IMR-90 (cell line): ENCODE data around the gene TRIM37. TPM values are rescaled to one million over a fixed set of nuclear protein-coding genes. Genes with fewer than 3 reads are reported as not detected.

Experiments used
- ATAC-seq: fragments of 200-7000 bp; cut with Tn5 transposase; 2 replicates; pipeline ENCODE4 v1.9.1; 2020; ENCODE audit warnings: low read depth, mild to moderate bottlenecking, moderate library complexity
- BruUV-seq: library from RNA; stranded (reverse); fragments of 400-500 nt; replicated peaks from 2 replicates; lab custom pipeline; 2021; lab: Mats Ljungman, UMichigan
- CTCF ChIA-PET: fragments of 300-600 bp; formaldehyde crosslinking; extraction: SDS; loops from one replicate; lab custom pipeline; 2021; ENCODE audit warnings: antibody characterized with exemption; lab: Yijun Ruan, JAX
- POLR2A ChIA-PET: fragments of 300-600 bp; sonication (Branson Sonifier 250); formaldehyde crosslinking; loops from one replicate; lab custom pipeline; 2022; ENCODE audit warnings: antibody characterized with exemption; ENCODE audit not compliant: unreplicated experiment; lab: Charles Lee
- DNase-seq: peaks from one replicate; pipeline ENCODE4 v3.0.0; 2013
- H2AFZ ChIP-seq: replicated peaks from 2 replicates; pipeline ENCODE3; 2013; ENCODE audit warnings: low read length, mild to moderate bottlenecking; ENCODE audit not compliant: poor library complexity
- H2AK5ac ChIP-seq: 2 replicates; pipeline ENCODE4 v1.6.1; 2013; ENCODE audit warnings: low read depth, low read length, inconsistent platforms
- H2AK9ac ChIP-seq: replicated peaks from 2 replicates; pipeline ENCODE3; 2013; ENCODE audit warnings: mild to moderate bottlenecking, low read depth, low read length, moderate library complexity; ENCODE audit not compliant: poor library complexity
- H2BK120ac ChIP-seq: 2 replicates; pipeline ENCODE4 v1.6.1; 2013; ENCODE audit warnings: low read depth, low read length, inconsistent platforms
- H2BK15ac ChIP-seq: 3 replicates; pipeline ENCODE4 v1.6.1; 2013; ENCODE audit warnings: low read depth, low read length, inconsistent platforms
- H2BK20ac ChIP-seq: 2 replicates; pipeline ENCODE4 v1.6.1; 2013; ENCODE audit warnings: low read depth, mild to moderate bottlenecking, inconsistent platforms, low read length, moderate library complexity
- H2BK5ac ChIP-seq: 2 replicates; pipeline ENCODE4 v1.6.1; 2013; ENCODE audit warnings: mild to moderate bottlenecking, low read depth, low read length, inconsistent platforms; ENCODE audit not compliant: poor library complexity, severe bottlenecking
- H3K14ac ChIP-seq: replicated peaks from 2 replicates; pipeline ENCODE4 v1.6.1; 2013; ENCODE audit warnings: low read depth, low read length, inconsistent platforms
- H3K18ac ChIP-seq: 2 replicates; pipeline ENCODE4 v1.6.1; 2013; ENCODE audit warnings: low read depth, low read length, control low read depth
- H3K23ac ChIP-seq: 2 replicates; pipeline ENCODE4 v1.6.1; 2013; ENCODE audit warnings: low read depth, low read length, inconsistent platforms
- H3K27ac ChIP-seq: 2 replicates; pipeline ENCODE4 v1.5.1; 2013; ENCODE audit warnings: mild to moderate bottlenecking, control low read depth, low read length; ENCODE audit not compliant: insufficient read depth
- H3K27me3 ChIP-seq: 2 replicates; pipeline ENCODE4 v1.6.1; 2013; ENCODE audit warnings: low read length; ENCODE audit not compliant: control insufficient read depth, insufficient read depth
- H3K36me3 ChIP-seq: 2 replicates; pipeline ENCODE4 v1.6.1; 2013; ENCODE audit warnings: low read length, mixed read lengths; ENCODE audit not compliant: control insufficient read depth, insufficient read depth
- H3K4ac ChIP-seq: 2 replicates; pipeline ENCODE4 v1.6.1; 2013; ENCODE audit warnings: low read depth, low read length, inconsistent platforms
- H3K4me1 ChIP-seq: 2 replicates; pipeline ENCODE4 v1.6.1; 2013; ENCODE audit warnings: low read length, mixed read lengths; ENCODE audit not compliant: control insufficient read depth, insufficient read depth
- H3K4me2 ChIP-seq: 2 replicates; pipeline ENCODE4 v1.6.1; 2013; ENCODE audit warnings: low read depth, mild to moderate bottlenecking, control low read depth, low read length, moderate library complexity
- H3K4me3 ChIP-seq: 2 replicates; pipeline ENCODE4 v1.5.1; 2013; ENCODE audit warnings: low read depth, mild to moderate bottlenecking, control low read depth, low read length, moderate library complexity; ENCODE audit not compliant: insufficient read depth
- H3K56ac ChIP-seq: 2 replicates; pipeline ENCODE4 v1.6.1; 2013; ENCODE audit warnings: low read length, inconsistent platforms; ENCODE audit not compliant: insufficient read depth; ENCODE audit errors: extremely low read depth
- H3K79me1 ChIP-seq, 2 experiments: 2 replicates each; pipeline ENCODE4 v1.6.1; 2013; ENCODE audit warnings: low read length in 2 of 2, inconsistent platforms in 1 of 2, low read depth in 1 of 2
- H3K9ac ChIP-seq: 2 replicates; pipeline ENCODE4 v1.6.1; 2013; ENCODE audit warnings: low read depth, low read length, control low read depth
- H3K9me1 ChIP-seq: 2 replicates; pipeline ENCODE4 v1.6.1; 2013; ENCODE audit warnings: low read length, inconsistent platforms; ENCODE audit not compliant: insufficient read depth
- H3K9me3 ChIP-seq: 2 replicates; pipeline ENCODE4 v1.6.1; 2013; ENCODE audit warnings: low read length; ENCODE audit not compliant: control insufficient read depth, insufficient read depth
- H4K20me1 ChIP-seq: 2 replicates; pipeline ENCODE4 v1.6.1; 2013; ENCODE audit warnings: low read length, inconsistent platforms; ENCODE audit not compliant: insufficient read depth
- H4K5ac ChIP-seq: 2 replicates; pipeline ENCODE4 v1.6.1; 2013; ENCODE audit warnings: mild to moderate bottlenecking, low read depth, low read length, control low read depth
- H4K8ac ChIP-seq, 2 experiments: 2 replicates each; pipeline ENCODE4 v1.6.1; 2013; ENCODE audit warnings: low read depth in 2 of 2, low read length in 2 of 2, control low read depth in 1 of 2, inconsistent platforms in 1 of 2
- H4K91ac ChIP-seq: 2 replicates; pipeline ENCODE4 v1.6.1; 2013; ENCODE audit warnings: low read depth, low read length, inconsistent platforms; ENCODE audit not compliant: insufficient read depth
- BHLHE40 ChIP-seq: fragments of 150-350 bp; IDR thresholded peaks from 2 replicates; pipeline ENCODE4 v1.6.1; 2016; ENCODE audit warnings: mild to moderate bottlenecking, low read depth, low read length
- ELK1 ChIP-seq: fragments of 150-350 bp; IDR thresholded peaks from 2 replicates; pipeline ENCODE4 v1.6.1; 2016; ENCODE audit warnings: low read depth, mild to moderate bottlenecking, low read length, moderate library complexity, borderline replicate concordance
- MAFK ChIP-seq: IDR thresholded peaks from 2 replicates; pipeline ENCODE4 v1.6.1; 2012; ENCODE audit warnings: low read depth, low read length, improper control_type of control experiment
- NFE2L2 ChIP-seq: fragments of 150-350 bp; IDR thresholded peaks from 2 replicates; pipeline ENCODE4 v1.6.1; 2016; ENCODE audit warnings: low read depth, mild to moderate bottlenecking, low read length
- POLR2A ChIP-seq: IDR thresholded peaks from 2 replicates; pipeline ENCODE4 v1.6.1; 2012; ENCODE audit warnings: mild to moderate bottlenecking, low read depth, low read length
- RAD21 ChIP-seq: IDR thresholded peaks from 2 replicates; pipeline ENCODE4 v1.6.1; 2012; ENCODE audit warnings: low read length, improper control_type of control experiment
- RFX5 ChIP-seq: IDR thresholded peaks from 2 replicates; pipeline ENCODE4 v1.8.0; 2012; ENCODE audit warnings: low read depth, mild to moderate bottlenecking, low read length, moderate library complexity
- WGBS, 2 experiments: methylation state at CpG; one replicate each; pipeline versions ENCODE4 v1.1.5 to v1.1.7; 2013; ENCODE audit warnings: missing lambda C conversion rate in 2 of 2; ENCODE audit not compliant: insufficient read length in 1 of 2; ENCODE audit errors: extremely low coverage in 2 of 2; 5-methylcytosine and 5-hydroxymethylcytosine counted together
- dilution Hi-C: fragments of 300-500 bp; cut with HindIII; formaldehyde crosslinking; loops from one replicate; pipeline ENCODE4 v1.14.3; 2018; ENCODE audit warnings: low sequenced_read_pairs; ENCODE audit not compliant: unreplicated experiment
- in situ Hi-C: fragments of 300-500 bp; cut with MboI; formaldehyde crosslinking; loops from 3 replicates; pipeline ENCODE4 v1.14.3; 2019; ENCODE audit warnings: low sequenced_read_pairs, inconsistent platforms, mixed read lengths
- intact Hi-C: fragments of 100-400 bp; cut with micrococcal nuclease; formaldehyde crosslinking; loops from 2 replicates; pipeline ENCODE4 v1.10.0; 2022
- polyA plus RNA-seq, 3 experiments: library from polyadenylated mRNA; depleted of rRNA; stranded (reverse); fragments of >200 nt; gene quantifications; 2 replicates each; pipeline ENCODE4 v1.2.3, GENCODE V29; 2012; ENCODE audit warnings: low replicate concordance in 1 of 3
- total RNA-seq: library from RNA; depleted of rRNA; stranded (reverse); fragments of >200 nt; gene quantifications from 2 replicates; pipeline ENCODE4 v1.2.3, GENCODE V29; 2012
- TF ChIP-seq, protein P1 (sequence below): conservative IDR thresholded peaks from 2 replicates; pipeline ENCODE4 v1.5.1; 2012; ENCODE audit warnings: mild to moderate bottlenecking, low read depth, low read length, improper control_type of control experiment

The TRIM37 gene
- total and polyA plus RNA-seq, 2 of the 4 experiments (the other 2 are of a cell fraction), result 12.1 to 24.9 TPM

DNA sequence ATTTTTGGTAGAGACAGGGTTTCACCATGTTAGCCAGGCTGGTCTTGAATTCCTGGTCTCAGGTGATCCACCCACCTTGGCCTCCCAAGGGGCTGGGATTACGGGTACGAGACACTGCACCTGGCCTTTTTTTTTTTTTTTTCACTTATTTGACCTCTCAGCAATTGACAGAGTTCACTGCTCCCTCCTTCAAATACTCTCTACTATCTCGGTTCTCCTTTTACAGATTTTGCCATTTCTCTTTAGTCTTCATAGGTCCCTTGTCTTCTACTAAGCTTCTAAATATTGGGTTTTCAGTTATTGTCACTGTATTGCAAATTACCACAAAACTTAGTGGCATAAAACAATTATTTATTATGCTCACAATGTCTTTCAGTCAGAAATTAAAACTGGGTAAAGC is 159.3 kb downstream of the TRIM37 start:
- H3K4ac ChIP-seq, result no peak overlapping the region
- BruUV-seq, result no TSS peak
- H3K36me3 ChIP-seq, result no peaks in the 10 kb centered on the region
- no peak overlapping the region for H3K9ac ChIP-seq
- no peak overlapping the region for H2AK5ac ChIP-seq
- no peaks in the 10 kb centered on the region for H4K20me1 ChIP-seq
- no peak overlapping the region for H2BK15ac ChIP-seq
- no peak overlapping the region for H2AFZ ChIP-seq
- H3K9me1 ChIP-seq, result no peaks in the 10 kb centered on the region
- no peak for ATAC-seq
- in situ Hi-C loops (no loop called here), dilution Hi-C loops (no loop called here), intact Hi-C loops (no loop called here)
- no peak for DNase-seq
- H3K4me3 ChIP-seq, result no peak overlapping the region
- POLR2A ChIA-PET, result no interaction called here
- H2BK20ac ChIP-seq, result no peak overlapping the region
- H2BK5ac ChIP-seq, result no peak overlapping the region
- H3K4me1 ChIP-seq, result no peaks in the 10 kb centered on the region
- H3K27ac ChIP-seq, result no peak overlapping the region
- H3K14ac ChIP-seq, result no peak overlapping the region
- peaks cover 12% of the 10 kb centered on the region for H3K9me3 ChIP-seq
- H2BK120ac ChIP-seq, result no peak overlapping the region
- TF ChIP-seq BHLHE40, result no peak
- TF ChIP-seq ELK1, result no peak
- TF ChIP-seq NFE2L2, result no peak
- TF ChIP-seq RAD21, result no peak
- TF ChIP-seq RFX5, result no peak
- no peak for TF ChIP-seq POLR2A
- no peak for TF ChIP-seq MAFK
- TF ChIP-seq, protein P1, sequence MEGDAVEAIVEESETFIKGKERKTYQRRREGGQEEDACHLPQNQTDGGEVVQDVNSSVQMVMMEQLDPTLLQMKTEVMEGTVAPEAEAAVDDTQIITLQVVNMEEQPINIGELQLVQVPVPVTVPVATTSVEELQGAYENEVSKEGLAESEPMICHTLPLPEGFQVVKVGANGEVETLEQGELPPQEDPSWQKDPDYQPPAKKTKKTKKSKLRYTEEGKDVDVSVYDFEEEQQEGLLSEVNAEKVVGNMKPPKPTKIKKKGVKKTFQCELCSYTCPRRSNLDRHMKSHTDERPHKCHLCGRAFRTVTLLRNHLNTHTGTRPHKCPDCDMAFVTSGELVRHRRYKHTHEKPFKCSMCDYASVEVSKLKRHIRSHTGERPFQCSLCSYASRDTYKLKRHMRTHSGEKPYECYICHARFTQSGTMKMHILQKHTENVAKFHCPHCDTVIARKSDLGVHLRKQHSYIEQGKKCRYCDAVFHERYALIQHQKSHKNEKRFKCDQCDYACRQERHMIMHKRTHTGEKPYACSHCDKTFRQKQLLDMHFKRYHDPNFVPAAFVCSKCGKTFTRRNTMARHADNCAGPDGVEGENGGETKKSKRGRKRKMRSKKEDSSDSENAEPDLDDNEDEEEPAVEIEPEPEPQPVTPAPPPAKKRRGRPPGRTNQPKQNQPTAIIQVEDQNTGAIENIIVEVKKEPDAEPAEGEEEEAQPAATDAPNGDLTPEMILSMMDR, result no peak
- WGBS, 2 experiments, result 40% methylated on average over 1 of the region's 3 CpGs; no CpG with 5 or more reads in 1 of the 2 experiments
- H4K5ac ChIP-seq, result no peak overlapping the region
- H3K56ac ChIP-seq, result no peak overlapping the region
- H4K91ac ChIP-seq, result no peak overlapping the region
- no peak overlapping the region for H2AK9ac ChIP-seq
- H3K18ac ChIP-seq, result no peak overlapping the region
- no peak overlapping the region for H4K8ac ChIP-seq
- H3K27me3 ChIP-seq, result no peaks in the 10 kb centered on the region
- H3K79me1 ChIP-seq, result no peaks in the 10 kb centered on the region
- CTCF ChIA-PET, result interaction anchor here (0.6 kb wide), 1 partner anchor 72 kb away, joined by 4 read pairs; no protein-coding TSS in a partner anchor
- H3K4me2 ChIP-seq, result no peak overlapping the region
- H3K23ac ChIP-seq, result no peak overlapping the region
